HUES64 (cell line): Measurements from ENCODE around the gene LGR4.

Experiments used
- H3K27ac ChIP-seq: 2 replicates; pipeline ENCODE4 v1.7.0; 2013; ENCODE audit warnings: low read depth, low read length, inconsistent platforms
- H3K27me3 ChIP-seq: 2 replicates; pipeline ENCODE4 v1.6.1; 2013; ENCODE audit warnings: mild to moderate bottlenecking, low read length; ENCODE audit not compliant: insufficient read depth
- H3K36me3 ChIP-seq: 2 replicates; pipeline ENCODE4 v1.6.1; 2013; ENCODE audit warnings: mild to moderate bottlenecking, low read length; ENCODE audit not compliant: insufficient read depth
- H3K4me1 ChIP-seq: 2 replicates; pipeline ENCODE4 v1.6.1; 2013; ENCODE audit warnings: mild to moderate bottlenecking, low read length, moderate library complexity; ENCODE audit not compliant: insufficient read depth
- H3K4me3 ChIP-seq: 2 replicates; pipeline ENCODE4 v1.5.1; 2013; ENCODE audit warnings: mild to moderate bottlenecking, low read length, moderate library complexity
- H3K9ac ChIP-seq: 2 replicates; pipeline ENCODE4 v1.6.1; 2013; ENCODE audit warnings: mild to moderate bottlenecking, low read depth, low read length
- H3K9me3 ChIP-seq: 2 replicates; pipeline ENCODE4 v1.6.1; 2013; ENCODE audit warnings: low read depth, low read length; ENCODE audit not compliant: insufficient read depth
- WGBS: fragments of 150-250, 120-280 bp; methylation state at CpG from one replicate; pipeline ENCODE4 v1.1.7; 2013; ENCODE audit warnings: missing lambda C conversion rate; 5-methylcytosine and 5-hydroxymethylcytosine counted together

Gene LGR4

DNA sequence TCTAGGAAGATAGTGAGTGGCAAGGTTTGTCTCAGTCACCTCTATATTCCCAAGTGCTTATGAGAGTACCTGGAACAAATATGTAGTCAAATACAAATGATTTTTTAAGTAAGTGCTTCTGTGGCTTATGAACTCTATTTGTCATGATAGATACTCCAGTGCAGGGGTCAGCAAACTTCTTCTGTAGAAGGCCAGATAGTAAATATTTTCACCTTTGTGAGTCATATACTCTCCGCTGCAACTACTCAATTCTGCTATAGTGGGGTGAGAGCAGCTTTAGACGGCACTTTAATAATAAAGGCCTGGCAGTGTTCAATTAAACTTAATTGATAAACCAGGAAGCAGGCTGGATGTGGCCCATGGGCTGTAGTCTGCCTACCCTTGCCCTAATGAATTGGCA is 97.2 kb downstream of the LGR4 start:
- no peaks in the 10 kb centered on the region for H3K9me3 ChIP-seq
- peaks cover 99% of the 10 kb centered on the region for H3K36me3 ChIP-seq
- no peak overlapping the region for H3K4me3 ChIP-seq
- H3K27ac ChIP-seq, result no peak overlapping the region
- WGBS, result 95% methylated on average over 2 of the region's 2 CpGs
- no peak overlapping the region for H3K9ac ChIP-seq
- H3K4me1 ChIP-seq, result no peaks in the 10 kb centered on the region
- H3K27me3 ChIP-seq, result no peaks in the 10 kb centered on the region

DNA sequence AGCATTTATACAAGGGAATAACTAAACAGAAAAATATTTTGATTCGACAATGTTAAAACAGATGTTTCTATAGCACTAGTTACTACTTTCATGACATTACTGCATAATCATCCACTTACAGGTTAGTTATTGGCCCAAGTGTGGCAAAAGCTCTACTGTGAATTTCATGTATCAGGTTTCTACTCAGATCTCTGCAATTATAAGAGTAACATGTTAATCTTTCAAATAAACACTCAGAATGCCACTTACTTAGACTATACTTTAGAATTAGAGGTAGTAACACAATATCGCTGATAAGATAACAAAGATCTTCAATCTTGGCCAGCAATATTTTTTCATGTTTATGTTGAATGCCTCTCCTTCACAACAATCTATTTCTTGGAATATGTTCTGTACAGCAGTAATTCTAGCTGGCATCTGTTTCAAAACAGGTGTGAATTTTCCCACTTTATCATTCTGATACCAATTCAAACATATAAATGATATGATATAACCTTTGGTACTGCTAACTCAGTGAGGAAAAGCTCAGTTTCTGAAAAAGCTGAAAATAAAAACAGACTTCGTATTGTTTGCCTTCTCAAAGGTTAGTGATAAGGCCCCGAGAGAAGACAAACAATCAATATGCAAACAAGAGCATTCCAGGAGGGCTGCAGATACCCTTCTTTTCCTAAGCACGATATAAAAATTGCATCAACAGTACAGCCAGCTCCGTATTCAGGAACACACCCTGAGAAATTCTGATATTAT is 98.6 kb downstream of the LGR4 start:
- no peaks in the 10 kb centered on the region for H3K4me1 ChIP-seq
- H3K9me3 ChIP-seq, result no peaks in the 10 kb centered on the region
- peaks cover 99% of the 10 kb centered on the region for H3K36me3 ChIP-seq
- H3K27ac ChIP-seq, result no peak overlapping the region
- H3K27me3 ChIP-seq, result no peaks in the 10 kb centered on the region
- no peak overlapping the region for H3K9ac ChIP-seq
- WGBS, result 94% methylated on average over 5 of the region's 6 CpGs
- no peak overlapping the region for H3K4me3 ChIP-seq

GRCh38 chr11:27373392-27373791 is 99.2 kb downstream of the LGR4 start:
- Histone ChIP-seq H3K27me3 (no peaks in the 10 kb centered on the region), H3K9ac (no peak overlapping the region), H3K36me3 (peaks cover 99% of the 10 kb centered on the region), H3K4me3 (no peak overlapping the region), H3K9me3 (no peaks in the 10 kb centered on the region), H3K27ac (no peak overlapping the region), H3K4me1 (no peaks in the 10 kb centered on the region)
- WGBS, result 100% methylated on average over 2 of the region's 3 CpGs

DNA sequence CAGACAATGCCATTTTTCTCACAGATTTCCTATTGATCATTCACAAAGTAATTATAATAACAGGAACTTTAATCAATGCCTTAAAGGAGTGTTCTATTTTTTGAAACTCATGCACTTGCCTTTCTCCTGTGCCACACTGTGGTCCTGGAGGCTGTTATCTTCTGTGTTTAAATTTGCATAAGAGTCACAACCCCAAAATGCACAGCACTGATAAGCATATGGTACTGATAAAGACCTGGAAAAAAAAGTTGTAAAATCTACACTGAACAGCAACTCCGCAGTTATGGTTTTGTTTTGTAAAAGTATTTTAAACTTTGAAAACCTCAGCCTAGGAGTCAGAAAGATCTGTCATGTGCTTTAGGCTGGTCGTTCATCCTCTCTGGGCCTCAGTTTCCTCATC is 100.4 kb downstream of the LGR4 start:
- 95% methylated on average over 2 of the region's 2 CpGs for WGBS
- H3K27ac ChIP-seq, result no peak overlapping the region
- H3K27me3 ChIP-seq, result no peaks in the 10 kb centered on the region
- H3K4me1 ChIP-seq, result no peaks in the 10 kb centered on the region
- H3K9ac ChIP-seq, result no peak overlapping the region
- H3K36me3 ChIP-seq, result peaks cover 99% of the 10 kb centered on the region
- H3K9me3 ChIP-seq, result no peaks in the 10 kb centered on the region
- H3K4me3 ChIP-seq, result no peak overlapping the region

GRCh38 chr11:27371489-27371888 is 101.1 kb downstream of the LGR4 start:
- H3K36me3 ChIP-seq, result peaks cover 94% of the 10 kb centered on the region
- H3K4me3 ChIP-seq, result no peak overlapping the region
- no peak overlapping the region for H3K27ac ChIP-seq
- H3K27me3 ChIP-seq, result no peaks in the 10 kb centered on the region
- H3K9ac ChIP-seq, result no peak overlapping the region
- H3K4me1 ChIP-seq, result no peaks in the 10 kb centered on the region
- H3K9me3 ChIP-seq, result no peaks in the 10 kb centered on the region

DNA sequence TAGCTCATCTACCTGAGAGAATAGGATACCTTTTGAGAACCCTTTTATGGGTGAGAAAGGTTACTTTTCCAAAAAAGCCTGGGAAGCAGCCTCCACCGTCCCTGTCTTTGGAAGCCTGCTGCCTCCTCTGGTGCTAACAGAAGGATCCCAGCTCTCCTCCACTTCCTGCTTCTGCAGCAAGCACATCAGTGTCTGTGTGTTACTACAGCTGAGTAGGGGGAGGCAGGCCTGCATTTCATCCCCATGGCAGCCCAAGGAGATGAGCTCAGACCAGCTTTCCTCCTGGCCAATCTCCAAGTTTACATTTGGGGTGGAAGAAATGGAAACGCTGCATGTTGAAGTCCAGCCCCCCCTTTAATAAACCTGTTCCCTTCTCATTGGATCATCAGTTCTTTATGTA is 102.2 kb downstream of the LGR4 start:
- H3K9me3 ChIP-seq, result no peaks in the 10 kb centered on the region

GRCh38 chr11:27367881-27368280 is 104.7 kb downstream of the LGR4 start:
- Histone ChIP-seq H3K27me3 (no peaks in the 10 kb centered on the region), H3K27ac (no peak overlapping the region), H3K9me3 (no peaks in the 10 kb centered on the region), H3K9ac (no peak overlapping the region), H3K36me3 (peaks cover 59% of the 10 kb centered on the region), H3K4me3 (no peak overlapping the region), H3K4me1 (0 out of 2 replicates have a peak, but pooled peaks cover 6% of the 10 kb centered on the region)
- 95% methylated on average over 10 of the region's 10 CpGs for WGBS

More for the DNA sequence above, 102.2 kb downstream of the LGR4 start:
- Histone ChIP-seq H3K36me3 (peaks cover 83% of the 10 kb centered on the region), H3K9ac (no peak overlapping the region), H3K4me1 (no peaks in the 10 kb centered on the region), H3K27me3 (no peaks in the 10 kb centered on the region), H3K4me3 (no peak overlapping the region), H3K27ac (no peak overlapping the region)
- 85% methylated on average over 2 of the region's 2 CpGs for WGBS

GRCh38 chr11:27363576-27364117 is 108.9 kb downstream of the LGR4 start:
- Histone ChIP-seq H3K27me3 (no peaks in the 10 kb centered on the region), H3K36me3 (peaks cover 16% of the 10 kb centered on the region), H3K4me1 (peaks cover 17% of the 10 kb centered on the region), H3K9me3 (no peaks in the 10 kb centered on the region), H3K4me3 (peak overlapping the region; percentile 82), H3K27ac (peak overlapping the region; percentile 62; the same call in 1 of the 2 replicates), H3K9ac (peak overlapping the region; percentile 32; the same call in 1 of the 2 replicates)
- WGBS, result 61% methylated on average over 13 of the region's 13 CpGs

DNA sequence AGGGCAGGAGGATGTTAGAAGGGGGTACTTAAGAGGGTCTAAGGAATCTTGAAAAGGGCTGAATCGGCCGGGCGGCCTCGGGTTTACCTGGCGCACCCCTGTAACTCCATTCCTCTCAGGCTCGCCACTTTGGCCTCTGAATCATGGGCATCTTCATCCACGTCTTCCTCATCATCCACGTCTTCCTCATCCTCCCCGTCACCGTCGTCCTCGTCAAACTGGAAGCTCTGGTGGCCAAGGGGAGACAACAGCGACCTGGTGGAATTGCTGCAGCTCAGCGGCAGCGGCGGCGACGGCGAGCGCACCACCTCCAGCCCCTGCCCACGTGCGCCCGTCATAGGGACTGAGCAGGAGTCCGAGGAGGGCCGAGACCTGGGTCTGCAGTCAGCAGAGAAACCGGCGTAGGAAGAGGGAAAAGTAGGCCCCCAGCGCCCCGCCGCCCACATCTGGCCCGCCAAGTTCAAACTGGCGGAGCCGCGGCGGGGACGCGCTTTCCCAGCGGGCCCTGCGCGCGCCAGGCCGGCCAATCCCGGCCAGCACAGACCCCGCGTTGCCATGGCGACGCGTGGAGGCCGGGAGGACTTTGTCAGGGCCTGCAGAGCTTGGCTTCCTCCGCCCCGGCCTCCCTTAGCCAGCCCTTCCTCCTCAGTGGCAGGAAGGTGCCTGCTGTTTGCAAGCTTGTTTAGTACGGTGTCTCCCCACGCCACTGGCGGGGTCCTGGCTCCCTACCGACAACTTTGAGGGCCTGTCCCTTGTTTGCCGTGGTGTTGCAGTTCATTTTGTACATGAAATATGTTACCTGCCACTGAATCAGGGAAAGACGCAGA is 109.6 kb downstream of the LGR4 start, which contains the start of gene CCDC34:
Gene CCDC34 (minus strand): TSS at position 467 of the 827 bp plus-strand sequence. CDS start 21 bp downstream, at position 446.
- peak within 1 kb of the TSS; percentile 82 for H3K4me3 ChIP-seq
- H3K9ac ChIP-seq, result peak within 1 kb of the TSS; percentile 77
- under 1% methylated on average over 56 of the region's 57 CpGs for WGBS
- H3K4me1 ChIP-seq, result peaks cover 17% of the 10 kb centered on the region
- H3K27ac ChIP-seq, result peak within 1 kb of the TSS; percentile 76
- H3K9me3 ChIP-seq, result no peaks in the 10 kb centered on the region
- no peaks in the 10 kb centered on the region for H3K27me3 ChIP-seq
- H3K36me3 ChIP-seq, result peaks cover 10% of the 10 kb centered on the region

DNA sequence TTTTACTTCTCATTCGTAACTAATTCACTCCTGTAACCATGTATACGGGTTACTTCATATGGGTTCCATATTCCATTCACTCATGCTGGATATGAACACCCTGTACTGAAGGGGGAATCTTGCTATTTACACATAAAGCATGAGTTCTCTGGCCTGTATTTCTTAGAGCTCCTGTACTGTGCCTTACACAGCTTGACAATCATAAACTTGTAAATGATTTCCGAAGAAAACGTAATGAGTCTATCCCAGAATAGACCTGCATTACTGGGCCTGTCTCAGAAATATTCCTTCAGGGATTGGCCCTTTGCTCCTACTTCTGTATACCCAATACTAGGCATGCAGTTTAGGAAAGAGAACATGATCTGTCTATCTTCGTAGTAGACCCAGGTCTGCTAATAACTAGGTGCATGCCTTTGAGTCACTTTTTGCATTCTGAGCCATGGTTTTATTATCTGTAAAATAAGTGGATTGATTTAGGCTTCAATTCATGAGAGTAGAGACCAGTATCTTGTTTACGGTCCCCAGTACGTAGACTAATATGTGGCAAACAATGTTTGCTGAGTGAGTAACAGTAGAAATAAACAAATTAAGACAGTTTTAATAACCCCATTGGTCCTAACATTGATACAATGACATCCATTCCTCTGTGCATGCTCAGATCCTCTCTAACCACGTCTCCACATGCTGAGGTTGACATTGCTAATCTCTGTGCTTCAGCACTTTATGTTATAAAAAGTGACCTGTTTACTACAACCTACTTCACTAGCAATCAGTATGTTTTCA is 110.8 kb downstream of the LGR4 start:
- 88% methylated on average over 8 of the region's 8 CpGs for WGBS
- Histone ChIP-seq H3K4me1 (peaks cover 17% of the 10 kb centered on the region), H3K27ac (no peak overlapping the region), H3K4me3 (peak overlapping the region; percentile 82), H3K27me3 (no peaks in the 10 kb centered on the region), H3K9me3 (no peaks in the 10 kb centered on the region), H3K36me3 (no peaks in the 10 kb centered on the region), H3K9ac (peak overlapping the region; percentile 77; the same call in 1 of the 2 replicates)
